Activated CD8-positive, alpha-beta T cell treated with anti-CD3 and anti-CD28 coated beads for 36 hours (primary cell): Measurements from ENCODE around the gene ZIC4. TPM values are rescaled to one million over a fixed set of nuclear protein-coding genes. Genes with fewer than 3 reads are reported as not detected.
A peak's percentile ranks its signal among the peaks of the same experiment; 100 is the strongest.

Experiments
- ATAC-seq: fragments of 200-7000 bp; cut with Tn5 transposase; one replicate; pipeline ENCODE4 v1.10.0; 2021; ENCODE audit warnings: mild to moderate bottlenecking, moderate library complexity
- CTCF ChIA-PET: fragments of 350-600 bp; sonication (Branson Sonifier 250); formaldehyde crosslinking; loops from one replicate; lab custom pipeline; 2021; ENCODE audit warnings: antibody characterized with exemption; lab: Charles Lee
- POLR2A ChIA-PET: fragments of 350-600 bp; sonication (Branson Sonifier 250); formaldehyde crosslinking; loops from one replicate; lab custom pipeline; 2021; ENCODE audit warnings: antibody characterized with exemption; lab: Charles Lee
- DNase-seq: peaks from one replicate; pipeline ENCODE4 v3.0.0-alpha.2; 2020
- H3K27ac Mint-ChIP-seq: one replicate; pipeline ENCODE4 v1.8.0; 2021; ENCODE audit warnings: mild to moderate bottlenecking, mixed read lengths
- H3K27me3 Mint-ChIP-seq: one replicate; pipeline ENCODE4 v1.8.0; 2021; ENCODE audit warnings: mixed read lengths
- H3K36me3 Mint-ChIP-seq: one replicate; pipeline ENCODE4 v1.8.0; 2021; ENCODE audit warnings: low read depth, mixed read lengths
- H3K4me1 Mint-ChIP-seq: one replicate; pipeline ENCODE4 v1.8.0; 2021; ENCODE audit warnings: low read depth, mixed read lengths
- H3K4me3 Mint-ChIP-seq: one replicate; pipeline ENCODE4 v1.8.0; 2021; ENCODE audit warnings: mild to moderate bottlenecking, moderate library complexity, mixed read lengths
- H3K9me3 Mint-ChIP-seq: one replicate; pipeline ENCODE4 v1.8.0; 2021; ENCODE audit warnings: mixed read lengths
- CTCF ChIP-seq: fragments of 200-600 bp; IDR thresholded peaks from one replicate; pipeline ENCODE4 v1.8.0; 2022; ENCODE audit warnings: antibody characterized with exemption, mild to moderate bottlenecking
- intact Hi-C: fragments of 100-400 bp; cut with micrococcal nuclease; formaldehyde crosslinking; loops from one replicate; pipeline ENCODE4 v1.10.0; 2022
- total RNA-seq, 2 experiments: library from RNA; stranded (reverse); gene quantifications; one replicate each; pipeline ENCODE4 v1.2.3, GENCODE V29; 2021

Gene ZIC4
- total RNA-seq, 2 experiments from 2014 or later = not detected

- no peak for TF ChIP-seq CTCF
- Mint-ChIP-seq H3K27me3 (peaks cover 73% of the 10 kb centered on the region), H3K36me3 (peaks cover 14% of the 10 kb centered on the region), H3K9me3 (peaks cover 7% of the 10 kb centered on the region), H3K27ac (no peak overlapping the region), H3K4me1 (peaks cover 26% of the 10 kb centered on the region), H3K4me3 (no peak overlapping the region)
- DNase-seq = no peak
- ATAC-seq = no peak
- intact Hi-C loops = loop anchor here (10.0 kb wide), 1 partner anchor 60 kb away; no protein-coding TSS in a partner anchor
- POLR2A ChIA-PET = no interaction called here
- CTCF ChIA-PET = no interaction called here
Observed at GRCh38 chr3:147414390-147415138, 8.2 kb upstream of the ZIC4 start.

- CTCF ChIA-PET = no interaction called here
- peaks cover 13% of the 10 kb centered on the region for H3K36me3 Mint-ChIP-seq
Observed at GRCh38 chr3:147413686-147414389, 7.5 kb upstream of the ZIC4 start.

GRCh38 chr3:147412917-147413685 lies 6.8 kb upstream of the ZIC4 start:
- Mint-ChIP-seq H3K27me3 (peaks cover 72% of the 10 kb centered on the region), H3K9me3 (peaks cover 7% of the 10 kb centered on the region), H3K4me1 (peaks cover 36% of the 10 kb centered on the region), H3K36me3 (peaks cover 19% of the 10 kb centered on the region), H3K27ac (peak overlapping the region; percentile 25), H3K4me3 (peak overlapping the region; percentile 62)
- TF ChIP-seq CTCF = no peak
- intact Hi-C loops = loop anchor here (10.0 kb wide), 1 partner anchor 58 kb away; no protein-coding TSS in a partner anchor
- DNase-seq (no peak), ATAC-seq (no peak)
- POLR2A ChIA-PET = interaction anchor here (0.7 kb wide), 1 partner anchor 16 kb away, joined by 3 read pairs; no protein-coding TSS in a partner anchor
- CTCF ChIA-PET = interaction anchor here (2.3 kb wide), 1 partner anchor 21 kb away, joined by 5 read pairs; no protein-coding TSS in a partner anchor

More at GRCh38 chr3:147413686-147414389, 7.5 kb upstream of the ZIC4 start:
- ATAC-seq = no peak
- peaks cover 7% of the 10 kb centered on the region for H3K9me3 Mint-ChIP-seq
- intact Hi-C loops = loop anchor here (10.0 kb wide), 1 partner anchor 59 kb away; no protein-coding TSS in a partner anchor
- H3K4me1 Mint-ChIP-seq = peaks cover 31% of the 10 kb centered on the region
- H3K4me3 Mint-ChIP-seq = peak overlapping the region; percentile 62
- peaks cover 73% of the 10 kb centered on the region for H3K27me3 Mint-ChIP-seq
- peak overlapping the region; percentile 25 for H3K27ac Mint-ChIP-seq
- DNase-seq = no peak
- TF ChIP-seq CTCF = no peak
- POLR2A ChIA-PET = no interaction called here

- Mint-ChIP-seq H3K27me3 (peaks cover 72% of the 10 kb centered on the region), H3K27ac (no peak overlapping the region), H3K36me3 (peaks cover 24% of the 10 kb centered on the region), H3K4me3 (no peak overlapping the region), H3K4me1 (peaks cover 38% of the 10 kb centered on the region), H3K9me3 (peaks cover 9% of the 10 kb centered on the region)
- ChIA-PET POLR2A (interaction anchor here (0.7 kb wide), 1 partner anchor 15 kb away, joined by 3 read pairs; no protein-coding TSS in a partner anchor), CTCF (interaction anchor here (1.2 to 2.3 kb wide), 2 partner anchors 9 to 20 kb away, joined by 3 to 5 read pairs; no protein-coding TSS in a partner anchor)
- no peak for DNase-seq
- intact Hi-C loops = loop anchor here (10.0 kb wide), 1 partner anchor 58 kb away; no protein-coding TSS in a partner anchor
- TF ChIP-seq CTCF = no peak
- no peak for ATAC-seq
Observed at GRCh38 chr3:147412261-147412916, 6.0 kb upstream of the ZIC4 start.
